ENCODE measurements around the gene MAN2A1. TPM values are rescaled to one million over a fixed set of nuclear protein-coding genes. Genes with fewer than 3 reads are reported as not detected.

The MAN2A1 gene
- total and polyA plus RNA-seq, 4 donors = 29.5 to 107 (median 42.0) TPM

DNA sequence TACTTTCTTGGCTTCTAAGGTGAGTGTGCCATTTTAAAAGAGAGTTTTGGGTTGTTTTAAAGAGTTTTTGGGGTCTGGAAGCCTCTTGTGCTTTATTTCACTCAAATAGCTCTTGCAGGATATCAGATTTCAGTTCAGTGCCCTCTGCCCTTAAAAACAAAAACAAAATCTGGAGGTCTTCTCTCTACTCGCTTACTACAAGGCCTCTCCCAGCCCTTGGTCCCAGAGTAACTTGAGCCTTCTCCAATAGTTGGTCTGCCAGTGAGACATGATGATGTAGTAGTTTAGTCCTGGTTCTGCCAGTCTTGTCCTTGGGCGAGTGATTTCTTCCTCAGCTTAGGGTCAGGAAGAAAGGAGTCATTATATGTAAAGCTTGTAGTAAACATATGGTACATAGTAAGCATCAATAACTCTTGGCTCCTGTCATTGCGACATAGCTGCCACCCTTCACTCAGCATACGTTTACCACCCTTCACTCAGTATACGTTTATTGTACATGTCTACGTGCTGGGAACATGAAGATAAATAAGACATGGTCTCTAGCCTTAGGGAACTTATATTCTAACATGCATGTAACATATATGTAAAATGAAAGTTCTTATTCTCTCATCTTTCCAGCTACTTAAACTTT, 147.6 kb downstream of the MAN2A1 start:
- no CpG with 5 or more reads among the region's 6 CpGs for WGBS (ENCODE audit: insufficient coverage)
- no peaks in the 10 kb centered on the region for H3K27me3 ChIP-seq (ENCODE audit: control insufficient read depth, insufficient read depth, low read length)
- H3K4me3 ChIP-seq (ENCODE audit: low read depth, low read length) = no peak overlapping the region
- H3K27ac ChIP-seq (ENCODE audit: low read depth, low read length) = no peak overlapping the region
- H3K9me3 ChIP-seq (ENCODE audit: control insufficient read depth, insufficient read depth, low read length) = no peaks in the 10 kb centered on the region
- no peak for DNase-seq (ENCODE audit: low read depth in 4 of 6, low spot score in 6 of 6)
- peaks cover 14% of the 10 kb centered on the region for H3K36me3 ChIP-seq (ENCODE audit: control insufficient read depth, insufficient read depth, low read length)
- no peaks in the 10 kb centered on the region for H3K4me1 ChIP-seq (ENCODE audit: control insufficient read depth, insufficient read depth, low read length)

DNA sequence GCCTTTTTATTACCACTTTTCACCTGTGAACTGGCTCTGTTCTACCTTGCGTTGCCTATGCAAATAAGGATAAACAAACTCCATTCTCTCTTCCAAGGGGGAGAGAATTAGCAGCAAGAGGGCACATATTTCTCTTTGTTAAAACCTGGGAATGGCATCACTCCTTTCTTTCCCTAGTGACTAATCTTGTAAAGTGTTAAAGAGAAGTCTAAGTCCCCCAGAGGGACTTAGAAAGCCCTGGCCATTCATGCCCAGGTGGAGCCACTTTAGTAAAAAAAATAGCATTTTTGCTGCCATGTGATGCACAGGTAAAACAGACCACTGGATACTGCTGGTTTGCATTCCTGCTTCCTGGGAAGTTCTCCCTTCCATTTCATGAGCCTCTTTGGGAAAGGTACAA, 148.4 kb downstream of the MAN2A1 start:
- no CpG with 5 or more reads among the region's 1 CpG for WGBS (ENCODE audit: insufficient coverage)
- Histone ChIP-seq H3K27ac (ENCODE audit: low read depth, low read length) (no peak overlapping the region), H3K36me3 (ENCODE audit: control insufficient read depth, insufficient read depth, low read length) (peaks cover 11% of the 10 kb centered on the region), H3K27me3 (ENCODE audit: control insufficient read depth, insufficient read depth, low read length) (no peaks in the 10 kb centered on the region), H3K4me1 (ENCODE audit: control insufficient read depth, insufficient read depth, low read length) (no peaks in the 10 kb centered on the region), H3K4me3 (ENCODE audit: low read depth, low read length) (no peak overlapping the region), H3K9me3 (ENCODE audit: control insufficient read depth, insufficient read depth, low read length) (no peaks in the 10 kb centered on the region)
- DNase-seq (ENCODE audit: low read depth in 4 of 6, low spot score in 6 of 6) = no peak

DNA sequence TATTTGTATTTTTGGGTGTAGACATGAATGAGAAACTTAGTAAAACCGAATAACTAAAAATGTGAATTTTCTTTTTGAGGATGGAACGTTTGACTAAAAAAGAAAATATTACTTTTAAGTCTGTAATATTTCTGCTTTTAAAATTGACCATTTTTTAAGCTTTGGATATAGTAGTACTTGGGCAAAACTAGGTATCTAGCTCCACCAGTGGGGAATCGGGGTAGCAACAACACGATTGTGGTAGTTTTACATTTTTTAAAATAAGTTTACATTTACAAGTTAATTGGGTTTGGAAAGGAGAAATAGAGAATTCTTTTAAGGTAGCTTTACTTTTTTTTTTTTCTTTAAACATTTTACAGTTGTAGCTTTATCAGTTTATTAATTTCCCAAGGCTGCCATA, 154.4 kb downstream of the MAN2A1 start:
- Histone ChIP-seq H3K27me3 (ENCODE audit: control insufficient read depth, insufficient read depth, low read length) (no peaks in the 10 kb centered on the region), H3K9me3 (ENCODE audit: control insufficient read depth, insufficient read depth, low read length) (no peaks in the 10 kb centered on the region), H3K36me3 (ENCODE audit: control insufficient read depth, insufficient read depth, low read length) (peaks cover 9% of the 10 kb centered on the region), H3K4me1 (ENCODE audit: control insufficient read depth, insufficient read depth, low read length) (no peaks in the 10 kb centered on the region), H3K4me3 (ENCODE audit: low read depth, low read length) (no peak overlapping the region), H3K27ac (ENCODE audit: low read depth, low read length) (no peak overlapping the region)
- DNase-seq (ENCODE audit: low read depth in 4 of 6, low spot score in 6 of 6) = no peak
- no CpG with 5 or more reads among the region's 4 CpGs for WGBS (ENCODE audit: insufficient coverage)

DNA sequence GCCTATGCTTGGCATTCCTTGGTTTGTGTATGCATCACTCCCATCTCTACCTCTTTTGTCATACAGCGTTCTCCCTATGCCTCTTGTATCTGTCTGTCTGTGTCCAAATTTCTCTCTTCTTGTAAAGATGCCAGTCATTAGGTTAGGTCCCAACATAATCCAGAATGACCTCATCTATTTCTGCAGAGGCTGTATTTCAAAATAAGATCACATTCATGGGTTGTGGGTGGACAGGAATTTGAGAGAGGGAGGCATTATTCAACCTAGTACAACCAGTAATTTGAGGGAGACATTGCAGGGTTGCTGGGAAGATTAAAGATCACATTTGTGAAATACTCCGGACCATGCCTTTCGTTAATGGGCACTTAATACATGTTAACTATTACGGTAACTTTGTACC, 155.0 kb downstream of the MAN2A1 start:
- 0% methylated on average over 1 of the region's 4 CpGs for WGBS (ENCODE audit: insufficient coverage)
- Histone ChIP-seq H3K4me3 (ENCODE audit: low read depth, low read length) (no peak overlapping the region), H3K27ac (ENCODE audit: low read depth, low read length) (no peak overlapping the region), H3K4me1 (ENCODE audit: control insufficient read depth, insufficient read depth, low read length) (no peaks in the 10 kb centered on the region), H3K36me3 (ENCODE audit: control insufficient read depth, insufficient read depth, low read length) (peaks cover 9% of the 10 kb centered on the region), H3K27me3 (ENCODE audit: control insufficient read depth, insufficient read depth, low read length) (no peaks in the 10 kb centered on the region), H3K9me3 (ENCODE audit: control insufficient read depth, insufficient read depth, low read length) (no peaks in the 10 kb centered on the region)
- DNase-seq (ENCODE audit: low read depth in 4 of 6, low spot score in 6 of 6) = no peak

DNA sequence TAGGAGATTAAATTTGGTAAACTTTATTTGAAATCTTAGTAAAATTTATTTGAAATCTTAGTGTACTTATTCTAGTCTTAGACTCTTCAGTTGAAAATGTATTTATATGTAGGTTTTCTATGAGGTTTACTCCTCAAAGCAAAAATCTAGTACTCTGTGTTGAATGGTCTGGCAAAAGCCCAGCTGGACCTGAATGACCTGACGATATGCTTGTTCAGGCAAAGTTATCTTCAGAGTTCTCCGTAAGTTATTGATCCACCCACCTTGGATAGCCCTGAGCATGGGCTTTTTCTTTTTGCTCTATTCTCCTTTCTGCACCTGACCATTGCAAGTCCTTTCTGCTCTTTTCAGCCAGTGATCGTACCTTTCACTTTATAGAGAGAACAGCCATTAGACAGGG, 158.4 kb downstream of the MAN2A1 start:
- H3K36me3 ChIP-seq (ENCODE audit: control insufficient read depth, insufficient read depth, low read length) = peaks cover 3% of the 10 kb centered on the region
- H3K9me3 ChIP-seq (ENCODE audit: control insufficient read depth, insufficient read depth, low read length) = no peaks in the 10 kb centered on the region
- no peaks in the 10 kb centered on the region for H3K4me1 ChIP-seq (ENCODE audit: control insufficient read depth, insufficient read depth, low read length)
- no peak overlapping the region for H3K27ac ChIP-seq (ENCODE audit: low read depth, low read length)
- no peak for DNase-seq (ENCODE audit: low read depth in 4 of 6, low spot score in 6 of 6)
- H3K27me3 ChIP-seq (ENCODE audit: control insufficient read depth, insufficient read depth, low read length) = no peaks in the 10 kb centered on the region
- H3K4me3 ChIP-seq (ENCODE audit: low read depth, low read length) = no peak overlapping the region
- 96% methylated on average over 3 of the region's 3 CpGs for WGBS (ENCODE audit: insufficient coverage)

DNA sequence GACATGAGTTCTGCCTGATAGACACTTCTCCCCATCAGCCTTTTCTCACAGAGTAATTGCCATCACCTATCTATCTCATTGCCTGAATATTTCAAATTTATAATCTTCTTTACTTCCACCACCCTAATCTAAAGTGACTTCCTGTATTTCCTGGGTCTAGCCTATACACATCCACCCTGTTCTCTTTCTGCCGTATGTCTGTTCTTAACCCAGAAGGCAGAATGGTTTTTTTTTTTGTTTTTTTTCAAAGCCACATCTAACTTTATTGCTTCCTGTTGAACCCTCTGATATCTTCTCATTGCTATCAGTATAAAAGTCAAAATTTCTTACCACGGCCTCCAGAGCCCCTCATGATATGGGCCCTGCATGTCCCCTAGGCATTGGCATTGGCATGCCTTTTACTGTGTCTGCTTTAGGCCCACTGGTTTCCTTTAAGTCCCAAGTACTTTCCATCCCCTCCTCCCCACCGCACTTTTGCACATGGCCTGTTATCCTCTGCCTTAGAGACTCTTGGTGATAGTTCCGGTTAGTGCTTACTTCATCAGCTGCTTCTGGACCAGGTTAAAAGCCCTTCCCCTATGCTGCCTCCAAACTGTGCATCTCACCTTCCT, 159.9 kb downstream of the MAN2A1 start:
- DNase-seq (ENCODE audit: low read depth in 4 of 6, low spot score in 6 of 6) = no peak
- no peak overlapping the region for H3K27ac ChIP-seq (ENCODE audit: low read depth, low read length)
- no peaks in the 10 kb centered on the region for H3K4me1 ChIP-seq (ENCODE audit: control insufficient read depth, insufficient read depth, low read length)
- H3K36me3 ChIP-seq (ENCODE audit: control insufficient read depth, insufficient read depth, low read length) = peaks cover 3% of the 10 kb centered on the region
- H3K4me3 ChIP-seq (ENCODE audit: low read depth, low read length) = no peak overlapping the region
- no peaks in the 10 kb centered on the region for H3K9me3 ChIP-seq (ENCODE audit: control insufficient read depth, insufficient read depth, low read length)
- 95% methylated on average over 4 of the region's 4 CpGs for WGBS (ENCODE audit: insufficient coverage)
- H3K27me3 ChIP-seq (ENCODE audit: control insufficient read depth, insufficient read depth, low read length) = no peaks in the 10 kb centered on the region

DNA sequence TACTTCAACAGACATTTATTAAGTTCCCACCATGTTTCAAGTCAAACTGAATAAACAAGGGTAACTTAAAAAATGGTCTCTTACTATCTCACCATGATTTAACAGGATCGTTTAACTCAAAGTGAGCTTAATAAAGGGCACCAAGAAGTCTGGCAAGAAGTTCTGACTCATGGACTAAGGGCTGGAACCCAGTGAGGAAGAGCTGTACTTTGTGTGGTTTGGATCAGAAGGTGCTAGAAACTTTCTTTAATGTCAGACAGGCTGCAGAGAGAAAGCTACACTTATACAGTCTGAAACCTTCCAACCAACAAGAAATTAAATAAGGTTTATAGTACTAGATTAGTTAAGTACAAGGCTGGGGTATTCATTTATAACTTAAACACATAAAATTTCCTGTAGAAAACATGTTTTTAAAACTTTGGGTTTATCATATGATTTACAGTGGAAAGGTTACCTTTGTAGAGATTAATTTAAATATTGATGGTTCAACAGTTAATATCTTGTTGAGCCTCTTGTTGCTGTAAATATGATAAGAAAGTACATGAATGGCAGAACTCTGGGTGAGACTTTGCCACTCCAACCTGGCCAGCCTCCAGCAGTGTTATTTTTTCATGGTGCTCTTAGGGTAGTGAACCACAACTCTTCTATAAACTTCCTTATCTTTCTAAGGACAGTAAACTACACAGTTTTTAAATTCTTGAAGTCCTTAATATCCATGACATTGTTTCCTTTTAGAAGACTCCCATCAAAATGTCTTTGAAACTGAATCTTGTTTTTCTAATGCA, 162.8 kb downstream of the MAN2A1 start:
- Histone ChIP-seq H3K4me3 (ENCODE audit: low read depth, low read length) (no peak overlapping the region), H3K36me3 (ENCODE audit: control insufficient read depth, insufficient read depth, low read length) (peaks cover 7% of the 10 kb centered on the region), H3K4me1 (ENCODE audit: control insufficient read depth, insufficient read depth, low read length) (no peaks in the 10 kb centered on the region), H3K27ac (ENCODE audit: low read depth, low read length) (no peak overlapping the region), H3K27me3 (ENCODE audit: control insufficient read depth, insufficient read depth, low read length) (no peaks in the 10 kb centered on the region), H3K9me3 (ENCODE audit: control insufficient read depth, insufficient read depth, low read length) (no peaks in the 10 kb centered on the region)
- no peak for DNase-seq (ENCODE audit: low read depth in 4 of 6, low spot score in 6 of 6)
- no CpG with 5 or more reads among the region's 1 CpG for WGBS (ENCODE audit: insufficient coverage)

DNA sequence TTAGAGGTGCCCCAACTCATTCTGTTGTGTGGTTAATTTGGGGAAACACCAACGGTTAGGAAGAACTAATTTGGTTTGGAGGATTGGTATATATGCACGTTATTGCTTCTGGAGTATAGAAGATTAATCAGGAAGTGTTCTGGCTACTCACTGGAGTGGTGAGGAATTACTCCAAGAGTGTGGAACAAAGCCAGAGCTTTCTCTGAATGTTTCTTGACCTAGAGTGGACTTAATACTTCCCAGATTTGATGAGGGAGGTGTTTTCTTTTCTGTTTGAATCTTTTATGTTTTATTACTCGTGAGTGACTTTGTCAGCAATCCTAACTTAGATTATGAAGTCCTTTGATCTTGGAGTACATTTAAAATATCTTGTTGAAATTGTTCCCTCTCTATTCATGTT, 163.7 kb downstream of the MAN2A1 start:
- no peaks in the 10 kb centered on the region for H3K27me3 ChIP-seq (ENCODE audit: control insufficient read depth, insufficient read depth, low read length)
- DNase-seq (ENCODE audit: low read depth in 4 of 6, low spot score in 6 of 6) = no peak
- H3K36me3 ChIP-seq (ENCODE audit: control insufficient read depth, insufficient read depth, low read length) = peaks cover 9% of the 10 kb centered on the region
- no peaks in the 10 kb centered on the region for H3K9me3 ChIP-seq (ENCODE audit: control insufficient read depth, insufficient read depth, low read length)
- 62% methylated on average over 2 of the region's 3 CpGs for WGBS (ENCODE audit: insufficient coverage)
- H3K4me3 ChIP-seq (ENCODE audit: low read depth, low read length) = no peak overlapping the region
- no peak overlapping the region for H3K27ac ChIP-seq (ENCODE audit: low read depth, low read length)
- no peaks in the 10 kb centered on the region for H3K4me1 ChIP-seq (ENCODE audit: control insufficient read depth, insufficient read depth, low read length)

DNA sequence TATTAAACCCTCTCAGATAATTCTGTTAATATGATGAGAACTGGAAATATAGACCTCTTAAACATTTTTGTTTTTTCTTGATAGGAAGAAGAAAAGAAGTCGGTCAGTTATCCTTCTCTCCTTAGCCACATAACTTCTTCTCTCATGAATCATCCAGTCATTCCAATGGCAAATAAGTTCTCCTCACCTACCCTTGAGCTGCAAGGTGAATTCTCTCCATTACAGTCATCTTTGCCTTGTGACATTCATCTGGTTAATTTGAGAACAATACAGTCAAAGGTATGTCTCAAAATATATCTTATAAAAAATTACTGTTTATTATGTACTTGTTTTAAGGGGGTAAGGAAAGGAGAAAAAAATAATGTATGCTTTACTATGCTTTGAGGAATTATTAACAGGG, 165.3 kb downstream of the MAN2A1 start:
- DNase-seq (ENCODE audit: low read depth in 4 of 6, low spot score in 6 of 6) = no peak
- no peaks in the 10 kb centered on the region for H3K4me1 ChIP-seq (ENCODE audit: control insufficient read depth, insufficient read depth, low read length)
- no peak overlapping the region for H3K27ac ChIP-seq (ENCODE audit: low read depth, low read length)
- H3K27me3 ChIP-seq (ENCODE audit: control insufficient read depth, insufficient read depth, low read length) = no peaks in the 10 kb centered on the region
- H3K9me3 ChIP-seq (ENCODE audit: control insufficient read depth, insufficient read depth, low read length) = no peaks in the 10 kb centered on the region
- WGBS (ENCODE audit: insufficient coverage) = no CpG with 5 or more reads among the region's 1 CpG
- no peak overlapping the region for H3K4me3 ChIP-seq (ENCODE audit: low read depth, low read length)
- H3K36me3 ChIP-seq (ENCODE audit: control insufficient read depth, insufficient read depth, low read length) = peaks cover 9% of the 10 kb centered on the region
